Measurements from ENCODE around the gene SLC22A14.

SLC22A14 gene

GRCh38 chr3:38264779-38265178 lies 17.3 kb upstream of the SLC22A14 start:
- TF ChIP-seq GATA2 (IDR thresholded peaks at IDR 0.05; ENCODE audit: low read depth, low read length) (no peak), GATA3 (IDR thresholded peaks at IDR 0.05; ENCODE audit: low read depth, low read length) (no peak)

- TF ChIP-seq GATA2 (IDR thresholded peaks at IDR 0.05; ENCODE audit: low read depth, low read length) (no peak), GATA3 (IDR thresholded peaks at IDR 0.05; ENCODE audit: low read depth, low read length) (no peak)
Observed at GRCh38 chr3:38265604-38266307, 16.3 kb upstream of the SLC22A14 start, which contains the start of gene SLC22A13. SLC22A13 (plus strand) TSS chr3:38265812; CDS start chr3:38265861, 49 bp downstream.

GRCh38 chr3:38266810-38267209 lies 15.3 kb upstream of the SLC22A14 start:
- TF ChIP-seq GATA3 (IDR thresholded peaks at IDR 0.05; ENCODE audit: low read depth, low read length) (no peak), GATA2 (IDR thresholded peaks at IDR 0.05; ENCODE audit: low read depth, low read length) (no peak)

GRCh38 chr3:38267662-38268061 lies 14.4 kb upstream of the SLC22A14 start:
- TF ChIP-seq GATA2 (IDR thresholded peaks at IDR 0.05; ENCODE audit: low read depth, low read length) (no peak), GATA3 (IDR thresholded peaks at IDR 0.05; ENCODE audit: low read depth, low read length) (no peak)

- no peak for TF ChIP-seq GATA3 (IDR thresholded peaks at IDR 0.05; ENCODE audit: low read depth, low read length)
- no peak for TF ChIP-seq GATA2 (IDR thresholded peaks at IDR 0.05; ENCODE audit: low read depth, low read length)
Observed at GRCh38 chr3:38268087-38268486, 14.0 kb upstream of the SLC22A14 start.

GRCh38 chr3:38268522-38268921 lies 13.6 kb upstream of the SLC22A14 start:
- TF ChIP-seq GATA2 (IDR thresholded peaks at IDR 0.05; ENCODE audit: low read depth, low read length), result no peak
- TF ChIP-seq GATA3 (IDR thresholded peaks at IDR 0.05; ENCODE audit: low read depth, low read length), result no peak

GRCh38 chr3:38270606-38271005 lies 11.5 kb upstream of the SLC22A14 start:
- TF ChIP-seq GATA3 (IDR thresholded peaks at IDR 0.05; ENCODE audit: low read depth, low read length) (no peak), GATA2 (IDR thresholded peaks at IDR 0.05; ENCODE audit: low read depth, low read length) (no peak)

- no peak for TF ChIP-seq GATA2 (IDR thresholded peaks at IDR 0.05; ENCODE audit: low read depth, low read length)
- TF ChIP-seq GATA3 (IDR thresholded peaks at IDR 0.05; ENCODE audit: low read depth, low read length), result no peak
Observed at GRCh38 chr3:38271553-38271952, 10.5 kb upstream of the SLC22A14 start.

GRCh38 chr3:38274864-38275649 lies 7.0 kb upstream of the SLC22A14 start:
- TF ChIP-seq GATA2 (IDR thresholded peaks at IDR 0.05; ENCODE audit: low read depth, low read length) (no peak), GATA3 (IDR thresholded peaks at IDR 0.05; ENCODE audit: low read depth, low read length) (no peak)

- no peak for TF ChIP-seq GATA3 (IDR thresholded peaks at IDR 0.05; ENCODE audit: low read depth, low read length)
- no peak for TF ChIP-seq GATA2 (IDR thresholded peaks at IDR 0.05; ENCODE audit: low read depth, low read length)
Observed at GRCh38 chr3:38275658-38276057, 6.4 kb upstream of the SLC22A14 start.

- TF ChIP-seq GATA3 (IDR thresholded peaks at IDR 0.05; ENCODE audit: low read depth, low read length) (no peak), GATA2 (IDR thresholded peaks at IDR 0.05; ENCODE audit: low read depth, low read length) (no peak)
Observed at GRCh38 chr3:38276081-38276916, 5.8 kb upstream of the SLC22A14 start.

- TF ChIP-seq GATA3 (IDR thresholded peaks at IDR 0.05; ENCODE audit: low read depth, low read length), result no peak
- no peak for TF ChIP-seq GATA2 (IDR thresholded peaks at IDR 0.05; ENCODE audit: low read depth, low read length)
Observed at GRCh38 chr3:38276917-38277630, 5.0 kb upstream of the SLC22A14 start.

GRCh38 chr3:38278841-38279240 lies 3.3 kb upstream of the SLC22A14 start:
- TF ChIP-seq GATA3 (IDR thresholded peaks at IDR 0.05; ENCODE audit: low read depth, low read length) (no peak), GATA2 (IDR thresholded peaks at IDR 0.05; ENCODE audit: low read depth, low read length) (no peak)
